ENCODE measurements around the gene LRP3. TPM values are rescaled to one million over a fixed set of nuclear protein-coding genes. Genes with fewer than 3 reads are reported as not detected.

The LRP3 gene
- total RNA-seq, 1 donor from 2014 or later: 28.8 TPM

DNA sequence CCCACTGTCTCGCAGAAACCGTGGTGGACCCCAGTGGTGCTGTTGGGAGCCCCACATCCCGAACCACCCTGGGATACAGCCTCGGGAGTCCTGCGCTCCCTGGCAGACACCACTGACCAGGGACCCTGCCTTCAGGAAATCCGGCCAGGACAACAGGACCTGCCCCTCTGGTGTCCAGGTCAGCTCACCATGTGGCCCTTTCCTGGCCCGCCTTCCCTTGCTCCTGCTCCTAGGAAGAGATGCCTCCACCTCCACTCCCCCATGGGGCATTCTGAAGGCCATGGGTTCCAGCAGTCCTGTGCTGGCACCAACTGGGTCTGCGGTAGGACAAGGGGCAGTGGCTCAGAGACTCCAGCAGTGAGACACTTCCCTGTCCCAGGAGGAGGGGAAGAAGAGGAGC is 54.0 kb downstream of the LRP3 start:
- Histone ChIP-seq H3K27me3 (no peaks in the 10 kb centered on the region), H3K4me3 (no peak overlapping the region), H3K27ac (no peak overlapping the region), H3K36me3 (no peaks in the 10 kb centered on the region), H3K4me1 (no peaks in the 10 kb centered on the region), H3K9me3 (peaks cover 0 to 5% of the 10 kb centered on the region in 2 donors)
- no peak for DNase-seq (ENCODE audit: low spot score in 2 of 2)
- TF ChIP-seq, protein P1, sequence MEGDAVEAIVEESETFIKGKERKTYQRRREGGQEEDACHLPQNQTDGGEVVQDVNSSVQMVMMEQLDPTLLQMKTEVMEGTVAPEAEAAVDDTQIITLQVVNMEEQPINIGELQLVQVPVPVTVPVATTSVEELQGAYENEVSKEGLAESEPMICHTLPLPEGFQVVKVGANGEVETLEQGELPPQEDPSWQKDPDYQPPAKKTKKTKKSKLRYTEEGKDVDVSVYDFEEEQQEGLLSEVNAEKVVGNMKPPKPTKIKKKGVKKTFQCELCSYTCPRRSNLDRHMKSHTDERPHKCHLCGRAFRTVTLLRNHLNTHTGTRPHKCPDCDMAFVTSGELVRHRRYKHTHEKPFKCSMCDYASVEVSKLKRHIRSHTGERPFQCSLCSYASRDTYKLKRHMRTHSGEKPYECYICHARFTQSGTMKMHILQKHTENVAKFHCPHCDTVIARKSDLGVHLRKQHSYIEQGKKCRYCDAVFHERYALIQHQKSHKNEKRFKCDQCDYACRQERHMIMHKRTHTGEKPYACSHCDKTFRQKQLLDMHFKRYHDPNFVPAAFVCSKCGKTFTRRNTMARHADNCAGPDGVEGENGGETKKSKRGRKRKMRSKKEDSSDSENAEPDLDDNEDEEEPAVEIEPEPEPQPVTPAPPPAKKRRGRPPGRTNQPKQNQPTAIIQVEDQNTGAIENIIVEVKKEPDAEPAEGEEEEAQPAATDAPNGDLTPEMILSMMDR (IDR thresholded peaks at IDR 0.05): no peak
- intact Hi-C loops (cut with DNase I): no loop called here

DNA sequence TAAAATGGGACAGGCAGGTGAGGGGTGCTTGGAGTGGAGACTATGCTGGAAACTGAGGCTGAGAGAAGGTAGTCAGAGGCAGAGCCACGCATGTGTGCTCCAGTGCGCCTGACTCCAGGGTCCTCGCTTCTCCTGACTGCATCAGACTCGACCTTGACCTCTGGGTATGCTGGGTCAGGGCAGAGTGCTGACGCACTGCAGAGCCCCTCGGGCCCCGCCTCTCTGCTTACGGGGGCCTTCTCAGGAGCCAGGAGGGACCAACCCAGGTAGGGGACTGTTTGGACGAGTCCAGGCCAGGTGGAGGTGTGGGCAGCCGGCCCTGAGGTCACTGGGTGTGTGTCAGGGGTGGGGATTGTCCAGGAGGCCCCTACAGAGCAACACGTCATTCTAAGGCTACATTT is 54.4 kb downstream of the LRP3 start:
- peaks cover 0 to 5% of the 10 kb centered on the region in 2 donors for H3K9me3 ChIP-seq
- intact Hi-C loops (cut with DNase I): no loop called here
- H3K36me3 ChIP-seq: no peaks in the 10 kb centered on the region
- TF ChIP-seq, protein P1 (IDR thresholded peaks at IDR 0.05): no peak
- H3K4me3 ChIP-seq: no peak overlapping the region
- no peak for DNase-seq (ENCODE audit: low spot score in 2 of 2)
- no peaks in the 10 kb centered on the region for H3K4me1 ChIP-seq
- no peak overlapping the region for H3K27ac ChIP-seq
- no peaks in the 10 kb centered on the region for H3K27me3 ChIP-seq

DNA sequence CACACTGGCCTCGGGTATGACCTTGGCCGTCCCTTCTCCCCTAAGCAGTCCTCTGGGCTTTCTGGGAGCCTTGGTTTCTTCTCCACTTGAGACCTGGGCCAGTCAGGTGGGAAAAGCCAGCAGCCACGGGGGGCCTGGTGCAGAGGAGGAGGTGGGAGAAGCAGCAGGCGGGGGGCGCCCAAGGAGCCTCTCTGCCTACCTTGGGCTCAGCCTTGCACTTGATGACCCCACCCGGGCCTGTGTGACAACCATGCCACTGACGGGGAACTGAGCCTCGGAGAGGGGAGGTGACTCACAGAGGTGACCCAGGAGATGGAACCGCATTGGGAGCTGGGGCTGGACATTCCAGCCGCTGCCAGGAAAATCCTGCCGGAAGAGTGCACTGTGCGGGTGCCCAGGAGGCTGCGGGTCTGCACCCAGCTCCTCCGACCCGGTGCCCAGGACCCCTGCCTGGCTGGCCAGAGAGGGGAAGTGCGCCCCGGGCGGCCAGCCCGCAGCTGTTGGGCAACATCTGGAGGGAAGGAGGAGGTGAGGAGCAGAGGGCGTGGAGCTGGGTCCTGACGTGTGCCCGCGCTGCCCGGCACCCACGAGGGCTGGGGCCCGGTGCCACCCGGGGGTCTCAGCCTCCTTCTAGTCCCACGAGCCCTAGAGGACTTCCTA is 55.0 kb downstream of the LRP3 start:
- no peak overlapping the region for H3K4me3 ChIP-seq
- H3K4me1 ChIP-seq: no peaks in the 10 kb centered on the region
- peaks cover 0 to 5% of the 10 kb centered on the region in 2 donors for H3K9me3 ChIP-seq
- DNase-seq (ENCODE audit: low spot score in 2 of 2): no peak
- H3K36me3 ChIP-seq: no peaks in the 10 kb centered on the region
- TF ChIP-seq, protein P1 (IDR thresholded peaks at IDR 0.05): no peak
- intact Hi-C loops (cut with DNase I): no loop called here
- H3K27me3 ChIP-seq: no peaks in the 10 kb centered on the region
- no peak overlapping the region for H3K27ac ChIP-seq

DNA sequence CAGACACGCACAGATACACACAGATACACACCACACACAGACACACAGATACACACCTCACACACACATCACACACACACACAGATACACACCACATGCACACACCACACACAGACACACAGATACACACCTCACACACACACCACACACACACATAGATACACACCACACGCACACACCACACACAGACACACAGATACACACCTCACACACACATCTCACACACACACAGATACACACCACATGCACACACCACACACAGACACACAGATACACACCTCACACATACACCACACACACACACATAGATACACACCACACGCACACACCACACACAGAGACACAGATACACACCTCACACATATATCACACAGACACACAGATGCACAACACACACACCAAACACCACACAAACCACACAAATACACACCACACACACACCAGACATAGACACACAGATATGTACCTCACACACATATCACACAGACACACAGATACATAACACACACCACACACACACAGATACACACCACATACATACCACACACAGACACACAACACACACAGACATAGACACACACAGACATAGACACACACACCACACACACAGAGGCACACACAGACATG is 55.7 kb downstream of the LRP3 start:
- peaks cover 0 to 5% of the 10 kb centered on the region in 2 donors for H3K9me3 ChIP-seq
- no peak overlapping the region for H3K4me3 ChIP-seq
- DNase-seq (ENCODE audit: low spot score in 2 of 2): no peak
- no peaks in the 10 kb centered on the region for H3K4me1 ChIP-seq
- H3K27me3 ChIP-seq: no peaks in the 10 kb centered on the region
- TF ChIP-seq, protein P1 (IDR thresholded peaks at IDR 0.05): no peak
- no peak overlapping the region for H3K27ac ChIP-seq
- intact Hi-C loops (cut with DNase I): no loop called here
- no peaks in the 10 kb centered on the region for H3K36me3 ChIP-seq

DNA sequence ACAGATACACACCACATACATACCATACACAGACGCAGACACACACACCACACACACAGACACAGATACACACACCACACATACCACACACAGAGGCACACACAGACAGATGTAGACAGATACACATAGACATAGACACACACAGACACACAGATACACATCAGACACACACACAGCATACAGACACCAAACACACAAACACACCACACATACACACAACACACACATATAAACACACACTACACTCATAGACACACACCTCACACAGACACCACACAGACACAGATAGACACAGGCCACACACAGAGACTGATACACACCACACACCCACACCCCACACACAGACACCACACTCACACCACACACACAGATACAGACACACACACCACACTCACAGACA is 56.4 kb downstream of the LRP3 start:
- H3K4me3 ChIP-seq: no peak overlapping the region
- no peak for DNase-seq (ENCODE audit: low spot score in 2 of 2)
- H3K27me3 ChIP-seq: no peaks in the 10 kb centered on the region
- H3K9me3 ChIP-seq: peaks cover 0 to 5% of the 10 kb centered on the region in 2 donors
- no peak overlapping the region for H3K27ac ChIP-seq
- H3K36me3 ChIP-seq: no peaks in the 10 kb centered on the region
- TF ChIP-seq, protein P1 (IDR thresholded peaks at IDR 0.05): no peak
- intact Hi-C loops (cut with DNase I): no loop called here
- H3K4me1 ChIP-seq: no peaks in the 10 kb centered on the region
